ENCODE measurements around the gene WSCD1. TPM values are rescaled to one million over a fixed set of nuclear protein-coding genes. Genes with fewer than 3 reads are reported as not detected.

The WSCD1 gene
- total and polyA plus RNA-seq, 3 donors from 2014 or later: 11.6 to 33.8 (median 12.9) TPM

DNA sequence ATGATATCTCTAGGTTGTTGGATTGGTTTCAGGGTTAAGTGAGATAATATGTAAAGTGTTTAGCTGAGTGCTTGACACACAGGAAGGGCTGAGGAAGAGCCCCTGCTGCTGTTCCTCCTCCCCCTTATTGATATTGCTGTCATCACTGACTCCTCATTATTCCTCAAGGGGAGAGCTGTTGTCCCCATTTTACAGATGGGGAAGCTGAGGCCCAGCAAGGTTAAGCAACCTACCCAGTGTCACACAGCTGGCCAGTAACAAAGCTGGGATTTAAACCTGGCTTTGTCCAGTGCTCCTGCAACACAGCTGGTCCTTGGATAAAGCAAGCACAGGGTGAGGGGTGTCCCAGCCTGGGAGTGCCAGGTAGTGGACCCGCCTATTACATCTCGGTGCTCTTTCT is 9.8 kb downstream of the WSCD1 start:
- WGBS, 2 donors: 75% methylated on average over 2 of the region's 2 CpGs; no CpG with 5 or more reads in 1 of the 2 donors
- Histone ChIP-seq H3K27me3 (no peaks in the 10 kb centered on the region), H3K9me3 (no peaks in the 10 kb centered on the region), H3K27ac (no peak overlapping the region), H3K36me3 (ENCODE audit: low read depth, missing control alignments) (no peaks in the 10 kb centered on the region), H3K4me3 (no peak overlapping the region), H3K4me1 (no peaks in the 10 kb centered on the region)
- intact Hi-C loops (cut with DNase I; ENCODE audit: low total_unique reads): loop anchor here (10.0 kb wide), 1 partner anchor 65 kb away; no protein-coding TSS in a partner anchor
- no peak for DNase-seq
- TF ChIP-seq, protein P1, sequence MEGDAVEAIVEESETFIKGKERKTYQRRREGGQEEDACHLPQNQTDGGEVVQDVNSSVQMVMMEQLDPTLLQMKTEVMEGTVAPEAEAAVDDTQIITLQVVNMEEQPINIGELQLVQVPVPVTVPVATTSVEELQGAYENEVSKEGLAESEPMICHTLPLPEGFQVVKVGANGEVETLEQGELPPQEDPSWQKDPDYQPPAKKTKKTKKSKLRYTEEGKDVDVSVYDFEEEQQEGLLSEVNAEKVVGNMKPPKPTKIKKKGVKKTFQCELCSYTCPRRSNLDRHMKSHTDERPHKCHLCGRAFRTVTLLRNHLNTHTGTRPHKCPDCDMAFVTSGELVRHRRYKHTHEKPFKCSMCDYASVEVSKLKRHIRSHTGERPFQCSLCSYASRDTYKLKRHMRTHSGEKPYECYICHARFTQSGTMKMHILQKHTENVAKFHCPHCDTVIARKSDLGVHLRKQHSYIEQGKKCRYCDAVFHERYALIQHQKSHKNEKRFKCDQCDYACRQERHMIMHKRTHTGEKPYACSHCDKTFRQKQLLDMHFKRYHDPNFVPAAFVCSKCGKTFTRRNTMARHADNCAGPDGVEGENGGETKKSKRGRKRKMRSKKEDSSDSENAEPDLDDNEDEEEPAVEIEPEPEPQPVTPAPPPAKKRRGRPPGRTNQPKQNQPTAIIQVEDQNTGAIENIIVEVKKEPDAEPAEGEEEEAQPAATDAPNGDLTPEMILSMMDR (IDR thresholded peaks at IDR 0.05): no peak

DNA sequence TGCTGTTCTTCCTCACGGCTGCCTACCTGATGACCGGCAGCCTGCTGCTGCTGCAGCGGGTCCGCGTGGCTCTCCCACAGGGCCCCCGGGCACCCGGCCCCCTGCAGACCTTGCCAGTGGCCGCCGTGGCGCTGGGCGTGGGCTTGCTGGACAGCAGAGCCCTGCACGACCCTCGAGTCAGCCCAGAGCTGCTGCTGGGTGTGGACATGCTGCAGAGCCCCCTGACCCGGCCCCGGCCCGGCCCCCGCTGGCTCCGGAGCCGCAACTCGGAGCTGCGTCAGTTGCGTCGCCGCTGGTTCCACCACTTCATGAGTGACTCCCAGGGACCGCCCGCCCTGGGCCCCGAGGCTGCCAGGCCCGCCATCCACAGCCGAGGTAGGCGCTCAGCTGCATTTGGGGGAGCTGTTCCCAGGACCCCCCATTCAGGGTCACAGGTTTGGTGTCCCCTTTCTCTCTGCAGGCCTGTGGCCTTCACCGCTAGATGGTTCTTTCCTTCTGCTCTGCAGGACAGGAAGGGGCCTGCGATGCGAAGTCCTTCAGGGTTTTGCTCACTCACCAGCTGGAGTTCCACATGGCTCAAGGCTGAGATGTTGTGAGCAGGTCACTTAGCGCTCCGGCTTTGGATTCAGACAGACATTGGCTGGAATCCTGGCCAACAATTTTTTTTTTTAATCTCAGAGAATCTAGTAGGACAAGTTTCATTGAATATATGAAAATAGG is 10.7 kb downstream of the WSCD1 start:
- Histone ChIP-seq H3K27ac (no peak overlapping the region), H3K36me3 (ENCODE audit: low read depth, missing control alignments) (no peaks in the 10 kb centered on the region), H3K4me3 (no peak overlapping the region), H3K27me3 (no peaks in the 10 kb centered on the region), H3K4me1 (no peaks in the 10 kb centered on the region), H3K9me3 (no peaks in the 10 kb centered on the region)
- WGBS, 2 donors: 63 to 85% methylated on average over 5 to 33 of the region's 35 CpGs
- intact Hi-C loops (cut with DNase I; ENCODE audit: low total_unique reads): loop anchor here (10.0 kb wide), 1 partner anchor 64 kb away; no protein-coding TSS in a partner anchor
- no peak for DNase-seq
- TF ChIP-seq POLR2A (IDR thresholded peaks at IDR 0.05): no peak
- TF ChIP-seq, protein P1 (IDR thresholded peaks at IDR 0.05): no peak

DNA sequence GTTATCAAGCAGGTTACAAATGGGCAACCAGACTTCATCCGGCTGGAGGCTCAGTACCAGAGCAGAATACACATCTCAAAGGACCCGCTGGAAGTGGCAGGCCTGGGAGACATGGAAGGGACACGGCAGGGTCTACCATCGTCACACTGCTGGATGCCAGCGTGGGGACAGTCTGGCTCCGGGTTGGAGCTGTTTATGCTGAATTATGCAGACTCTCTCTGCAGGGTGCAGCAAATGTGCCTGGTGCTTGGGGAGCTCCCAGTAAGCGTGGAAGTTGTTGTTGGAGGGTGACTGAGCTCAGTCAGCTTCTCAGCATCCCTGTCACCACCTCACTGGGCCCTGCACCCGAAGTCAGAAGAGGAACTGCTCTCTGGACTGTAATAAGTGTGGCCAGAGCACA is 12.2 kb downstream of the WSCD1 start:
- 67 to 87% methylated on average over 4 to 8 of the region's 8 CpGs for WGBS, 2 donors
- no peaks in the 10 kb centered on the region for H3K9me3 ChIP-seq
- intact Hi-C loops (cut with DNase I; ENCODE audit: low total_unique reads): loop anchor here (10.0 kb wide), 1 partner anchor 62 kb away; no protein-coding TSS in a partner anchor
- no peak overlapping the region for H3K4me3 ChIP-seq
- H3K4me1 ChIP-seq: no peaks in the 10 kb centered on the region
- H3K27ac ChIP-seq: no peak overlapping the region
- no peak for DNase-seq
- no peaks in the 10 kb centered on the region for H3K36me3 ChIP-seq (ENCODE audit: low read depth, missing control alignments)
- H3K27me3 ChIP-seq: no peaks in the 10 kb centered on the region
- no peak for TF ChIP-seq POLR2A (IDR thresholded peaks at IDR 0.05)
- TF ChIP-seq, protein P1 (IDR thresholded peaks at IDR 0.05): no peak

DNA sequence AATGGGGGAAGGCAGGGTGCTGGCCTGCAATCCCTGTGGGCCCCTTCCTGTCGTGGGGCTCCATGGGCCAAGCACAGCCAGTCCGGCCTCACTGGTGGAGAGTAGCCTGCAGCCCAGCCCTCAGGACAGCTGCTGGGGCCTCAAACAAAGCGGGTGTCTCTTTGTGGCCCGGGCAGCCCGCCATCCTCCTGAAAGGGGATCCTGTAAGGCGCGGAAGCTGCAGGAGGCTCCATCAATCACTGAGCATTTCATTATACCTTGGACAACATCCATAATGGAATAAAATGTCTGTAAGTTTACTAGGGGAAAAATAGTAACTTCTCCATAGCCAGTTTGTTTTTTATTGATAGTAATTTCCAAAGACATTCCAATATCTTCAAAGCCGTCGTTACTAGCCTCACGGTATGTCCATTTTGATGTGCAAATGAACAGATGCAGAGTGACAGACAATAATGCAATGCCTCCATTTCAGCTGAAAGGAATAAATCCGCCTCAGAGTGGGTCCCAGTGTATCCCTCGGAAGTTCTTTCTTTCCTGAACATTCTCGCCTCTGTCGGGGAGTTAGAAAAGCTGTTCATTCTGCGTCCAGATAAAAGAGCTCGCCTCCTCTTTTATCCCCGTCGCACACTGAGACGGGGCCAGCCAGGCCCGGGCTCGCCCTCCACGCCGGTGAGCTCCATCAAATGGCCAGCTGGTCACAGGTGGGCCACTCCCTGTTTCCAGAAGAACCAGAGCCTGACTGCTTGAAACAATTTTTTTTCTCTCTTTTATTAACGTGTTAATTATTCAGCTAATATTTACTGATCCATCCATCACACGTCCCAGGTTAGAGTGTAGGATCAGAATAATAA is 14.4 kb downstream of the WSCD1 start:
- intact Hi-C loops (cut with DNase I; ENCODE audit: low total_unique reads): loop anchor here (10.0 kb wide), 1 partner anchor 60 kb away; no protein-coding TSS in a partner anchor
- 62 to 64% methylated on average over 25 of the region's 25 CpGs for WGBS, 2 donors

More for the DNA sequence above, 14.4 kb downstream of the WSCD1 start:
- DNase-seq: no peak
- H3K9me3 ChIP-seq: no peaks in the 10 kb centered on the region
- no peaks in the 10 kb centered on the region for H3K36me3 ChIP-seq (ENCODE audit: low read depth, missing control alignments)
- H3K4me3 ChIP-seq: no peak overlapping the region
- H3K27ac ChIP-seq: no peak overlapping the region
- no peaks in the 10 kb centered on the region for H3K27me3 ChIP-seq
- no peaks in the 10 kb centered on the region for H3K4me1 ChIP-seq
- no peak for TF ChIP-seq POLR2A (IDR thresholded peaks at IDR 0.05)
- TF ChIP-seq, protein P1 (IDR thresholded peaks at IDR 0.05): no peak

All from testis (tissue), 3 donors.